K562 (cell line): ENCODE results near the gene LYPD5. TPM values are rescaled to one million over a fixed set of nuclear protein-coding genes. Genes with fewer than 3 reads are reported as not detected.

Experiments used
- ARID1B ChIP-seq: fragments of 450-650 bp; IDR thresholded peaks from 2 replicates; pipeline ENCODE4 v1.6.1; 2016; ENCODE audit warnings: antibody characterized with exemption, mild to moderate bottlenecking, inconsistent platforms
- ATF7 ChIP-seq: fragments of 450-650 bp; IDR thresholded peaks from 2 replicates; pipeline ENCODE4 v1.7.1; 2014; ENCODE audit warnings: mild to moderate bottlenecking, moderate library complexity
- CHD4 ChIP-seq: fragments of 200-600 bp; sonication (generic); IDR thresholded peaks from 3 replicates; pipeline ENCODE4 v1.6.1; 2012; ENCODE audit warnings: low read depth, mild to moderate bottlenecking, mixed read lengths, low read length, inconsistent platforms; ENCODE audit not compliant: insufficient read depth, insufficient replicate concordance, poor library complexity, severe bottlenecking
- E2F6 ChIP-seq, 2 experiments: IDR thresholded peaks; 2 replicates each; pipeline ENCODE4 v1.6.1; 2011; ENCODE audit warnings: borderline replicate concordance in 1 of 2, control low read depth in 1 of 2, low read depth in 1 of 2, low read length in 1 of 2, mild to moderate bottlenecking in 1 of 2, mixed read lengths in 1 of 2, moderate library complexity in 1 of 2; ENCODE audit not compliant: insufficient read depth in 1 of 2, insufficient read length in 1 of 2, poor library complexity in 1 of 2, severe bottlenecking in 1 of 2; ENCODE audit errors: extremely low read depth in 1 of 2
- ETV5 ChIP-seq: sonication (generic); formaldehyde crosslinking; IDR thresholded peaks from 2 replicates; pipeline ENCODE4 v1.4.0; 2020; ENCODE audit warnings: low read depth, mild to moderate bottlenecking, missing genetic modification reagents
- EWSR1 ChIP-seq: fragments of 450-650 bp; IDR thresholded peaks from 2 replicates; pipeline ENCODE4 v1.6.1; 2018; ENCODE audit warnings: borderline replicate concordance, mild to moderate bottlenecking, low read depth, moderate library complexity; ENCODE audit not compliant: partially characterized antibody
- HDAC8 ChIP-seq: fragments of 450-650 bp; IDR thresholded peaks from 2 replicates; pipeline ENCODE4 v1.6.1; 2016; ENCODE audit warnings: mild to moderate bottlenecking, missing genetic modification characterization, moderate library complexity, missing compliant biosample characterization
- HINFP ChIP-seq: fragments of 450-650 bp; conservative IDR thresholded peaks from 2 replicates; pipeline ENCODE4 v1.6.1; 2016; ENCODE audit warnings: missing genetic modification characterization, low read depth, mild to moderate bottlenecking, control low read depth, missing compliant biosample characterization
- KDM1A ChIP-seq, 2 experiments: fragments of 450-650 bp; IDR thresholded peaks; 2 replicates each; pipeline ENCODE4 v1.6.1; 2016; ENCODE audit warnings: mild to moderate bottlenecking in 2 of 2
- MED1 ChIP-seq: sonication (generic); formaldehyde crosslinking; IDR thresholded peaks from 2 replicates; pipeline ENCODE4 v1.8.1; 2023; ENCODE audit warnings: missing genetic modification reagents, borderline replicate concordance
- MTA1 ChIP-seq: fragments of 450-650 bp; IDR thresholded peaks from 2 replicates; pipeline ENCODE4 v1.6.1; 2017; ENCODE audit warnings: borderline replicate concordance
- NCOA4 ChIP-seq: fragments of 450-650 bp; IDR thresholded peaks from 2 replicates; pipeline ENCODE4 v1.6.1; 2018; ENCODE audit warnings: mild to moderate bottlenecking; ENCODE audit not compliant: partially characterized antibody
- NCOA6 ChIP-seq: fragments of 450-650 bp; IDR thresholded peaks from 2 replicates; pipeline ENCODE4 v1.6.1; 2017; ENCODE audit warnings: mild to moderate bottlenecking
- PREB ChIP-seq: sonication (generic); formaldehyde crosslinking; IDR thresholded peaks from 2 replicates; pipeline ENCODE4 v1.8.1; 2023; ENCODE audit warnings: mild to moderate bottlenecking, missing genetic modification reagents
- PRPF4 ChIP-seq: fragments of 200-400 bp; formaldehyde crosslinking; IDR thresholded peaks from one replicate; pipeline ENCODE4 v1.6.1; 2017; ENCODE audit warnings: low read length, low read depth, mild to moderate bottlenecking; ENCODE audit not compliant: insufficient read depth, poor library complexity, severe bottlenecking
- SREBF2 ChIP-seq: sonication (generic); formaldehyde crosslinking; IDR thresholded peaks from 2 replicates; pipeline ENCODE4 v1.4.0; 2020; ENCODE audit warnings: mild to moderate bottlenecking, missing genetic modification reagents
- SUPT5H ChIP-seq: fragments of 450-650 bp; IDR thresholded peaks from 2 replicates; pipeline ENCODE4 v1.6.1; 2016
- TAF7 ChIP-seq: fragments of 450-650 bp; IDR thresholded peaks from 2 replicates; pipeline ENCODE4 v1.6.1; 2016; ENCODE audit warnings: missing genetic modification characterization, missing compliant biosample characterization
- TAL1 ChIP-seq: fragments of 450-650 bp; IDR thresholded peaks from 2 replicates; pipeline ENCODE4 v1.6.1; 2016; ENCODE audit warnings: mild to moderate bottlenecking
- TCF7L2 ChIP-seq: fragments of 150-350 bp; IDR thresholded peaks from 2 replicates; pipeline ENCODE4 v1.6.1; 2016; ENCODE audit warnings: low read depth, mild to moderate bottlenecking, low read length, moderate library complexity
- TFAM ChIP-seq: fragments of 250-450 bp; sonication (Bioruptor Pico); conservative IDR thresholded peaks from 2 replicates; pipeline ENCODE4 v1.5.0; 2021; ENCODE audit warnings: mild to moderate bottlenecking, moderate library complexity
- XRCC4 ChIP-seq: IDR thresholded peaks from one replicate; pipeline ENCODE4 v1.6.1; 2011; ENCODE audit not compliant: insufficient read depth, insufficient read length; ENCODE audit errors: extremely low read depth
- ZNF212 ChIP-seq: fragments of 450-650 bp; formaldehyde crosslinking; IDR thresholded peaks from 2 replicates; pipeline ENCODE4 v1.4.0; 2020; ENCODE audit warnings: mild to moderate bottlenecking
- ZNF224 ChIP-seq: sonication (generic); formaldehyde crosslinking; IDR thresholded peaks from 2 replicates; pipeline ENCODE4 v1.8.0; 2022; ENCODE audit warnings: mild to moderate bottlenecking, missing genetic modification reagents
- ZNF583 ChIP-seq: fragments of 250-450 bp; sonication (Bioruptor Pico); IDR thresholded peaks from 2 replicates; pipeline ENCODE4 v1.4.0; 2020
- ZNF707 ChIP-seq: fragments of 250-450 bp; sonication (Bioruptor Pico); conservative IDR thresholded peaks from 2 replicates; pipeline ENCODE4 v1.8.0; 2022; ENCODE audit warnings: inconsistent platforms, mild to moderate bottlenecking, moderate library complexity
- polyA plus RNA-seq, 8 experiments: library from polyadenylated mRNA; depleted of rRNA in 4 of 8; stranded (reverse) in 5 of 8; unstranded in 3 of 8; fragments of >200 nt; fragmentation: Nextera tagmentation in 2 of 8; fragmentation: Illumina TruSeq in 1 of 8; extraction: Ambion mirVana in 2 of 8; extraction: Trizol in 1 of 8; gene quantifications; 2 replicates each; pipeline versions ENCODE4 v1.2.1 to v1.2.3, GENCODE V29; 2011 to 2014; ENCODE audit warnings: inconsistent platforms in 1 of 8, missing spikeins in 1 of 8
- total RNA-seq, 7 experiments: library from RNA; depleted of rRNA in 6 of 7; stranded (reverse); fragments of >200 nt in 6 of 7; fragmentation: Illumina TruSeq in 2 of 7; extraction: Trizol in 2 of 7; gene quantifications; 2 replicates each; pipeline versions ENCODE4 v1.2.1 to v1.2.3, GENCODE V29; 2011 to 2021; ENCODE audit warnings: low replicate concordance in 1 of 7
- TF ChIP-seq, protein P1 (sequence below): fragments of 250-450 bp; sonication (Bioruptor Pico); IDR thresholded peaks from 2 replicates; pipeline ENCODE4 v1.5.0; 2020; ENCODE audit warnings: mild to moderate bottlenecking

LYPD5 gene
- total and polyA plus RNA-seq, 9 of the 15 experiments (the other 6 are each of a cell fraction or from before 2014, with no cell fraction given) = 0.03 to 0.22 (median 0.10) TPM; not detected in 3

- TF ChIP-seq SUPT5H = no peak
- peak; percentile 48 for TF ChIP-seq NCOA4
- no peak for TF ChIP-seq HDAC8 (tag)
- TF ChIP-seq ZNF583 = no peak
- TF ChIP-seq EWSR1 = no peak
- no peak for TF ChIP-seq ZNF212
- TF ChIP-seq CHD4 = no peak
- no peak for TF ChIP-seq ZNF224 (CRISPR knock-in tag)
- no peak for TF ChIP-seq TAL1
- no peak for TF ChIP-seq XRCC4
- TF ChIP-seq TCF7L2 = no peak
- no peak for TF ChIP-seq ETV5
- no peak for TF ChIP-seq MTA1
- TF ChIP-seq MED1 (CRISPR knock-in tag) = no peak
- TF ChIP-seq KDM1A (IDR thresholded peaks at IDR 0.05) = peak; percentile 0 to 20; a peak in 1 of 4 replicates
- no peak for TF ChIP-seq HINFP (tag)
- TF ChIP-seq SREBF2 (CRISPR knock-in tag) = no peak
- TF ChIP-seq, protein P1, sequence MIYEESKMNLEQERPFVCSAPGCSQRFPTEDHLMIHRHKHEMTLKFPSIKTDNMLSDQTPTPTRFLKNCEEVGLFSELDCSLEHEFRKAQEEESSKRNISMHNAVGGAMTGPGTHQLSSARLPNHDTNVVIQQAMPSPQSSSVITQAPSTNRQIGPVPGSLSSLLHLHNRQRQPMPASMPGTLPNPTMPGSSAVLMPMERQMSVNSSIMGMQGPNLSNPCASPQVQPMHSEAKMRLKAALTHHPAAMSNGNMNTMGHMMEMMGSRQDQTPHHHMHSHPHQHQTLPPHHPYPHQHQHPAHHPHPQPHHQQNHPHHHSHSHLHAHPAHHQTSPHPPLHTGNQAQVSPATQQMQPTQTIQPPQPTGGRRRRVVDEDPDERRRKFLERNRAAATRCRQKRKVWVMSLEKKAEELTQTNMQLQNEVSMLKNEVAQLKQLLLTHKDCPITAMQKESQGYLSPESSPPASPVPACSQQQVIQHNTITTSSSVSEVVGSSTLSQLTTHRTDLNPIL = no peak
- TF ChIP-seq ARID1B = no peak; the same call in 1 of the 2 replicates
- no peak for TF ChIP-seq TAF7 (tag)
- no peak for TF ChIP-seq PREB (CRISPR knock-in tag)
- no peak for TF ChIP-seq ATF7
- TF ChIP-seq E2F6 (IDR thresholded peaks at IDR 0.05; ENCODE audit: borderline replicate concordance in 1 of 2, extremely low read depth in 1 of 2, insufficient read depth in 1 of 2, insufficient read length in 1 of 2, low read depth in 1 of 2, low read length in 1 of 2, poor library complexity in 1 of 2, severe bottlenecking in 1 of 2) = no peak
- TF ChIP-seq NCOA6 = no peak
- no peak for TF ChIP-seq PRPF4
- TF ChIP-seq TFAM = no peak
- no peak for TF ChIP-seq ZNF707 (CRISPR knock-in tag)
Measured at GRCh38 chr19:43783636-43784035, 18.6 kb downstream of the LYPD5 start (continued).
